AG10803 (cell line): ENCODE results near the gene SERTAD3.
A peak's percentile ranks its signal among the peaks of the same experiment; 100 is the strongest.

Experiments
- DNase-seq: peaks from one replicate; pipeline ENCODE4 v3.0.0; 2010; ENCODE audit warnings: low read depth
- H3K4me3 ChIP-seq: 2 replicates; pipeline ENCODE4 v1.5.1; 2011; ENCODE audit warnings: mild to moderate bottlenecking, low read length, control low read depth
- CTCF ChIP-seq: conservative IDR thresholded peaks from 2 replicates; pipeline ENCODE4 v1.5.1; 2011; ENCODE audit warnings: mild to moderate bottlenecking, low read length, control low read depth, inconsistent platforms

SERTAD3 gene

GRCh38 chr19:40394816-40395210 lies 49.3 kb downstream of the SERTAD3 start:
- H3K4me3 ChIP-seq = no peak overlapping the region
- TF ChIP-seq CTCF = no peak
- DNase-seq = no peak

GRCh38 chr19:40393894-40394815 lies 50.0 kb downstream of the SERTAD3 start:
- no peak for TF ChIP-seq CTCF
- DNase-seq = no peak
- no peak overlapping the region for H3K4me3 ChIP-seq

- TF ChIP-seq CTCF = peak; percentile 36
- no peak for DNase-seq
- no peak overlapping the region for H3K4me3 ChIP-seq
Measured at GRCh38 chr19:40392894-40393517, 51.1 kb downstream of the SERTAD3 start.

- no peak for DNase-seq
- no peak for TF ChIP-seq CTCF
Measured at GRCh38 chr19:40392123-40392522, 52.0 kb downstream of the SERTAD3 start.

More at GRCh38 chr19:40392123-40392522, 52.0 kb downstream of the SERTAD3 start:
- no peak overlapping the region for H3K4me3 ChIP-seq
